Femur (tissue), 1 donor: ENCODE data around the gene GNG8.
"Not testable (repeated sequence)": the region's sequence is repeated elsewhere in the genome, so short reads cannot be mapped to it uniquely, and the experiment has no call there.

Experiments used
- DNase-seq: peaks from one replicate; pipeline ENCODE4 v3.0.0-alpha.2; 2017

Gene GNG8

GRCh38 chr19:46644720-46645119, 8.7 kb upstream of the GNG8 start:
- DNase-seq: no peak

- DNase-seq: no peak
Measured at GRCh38 chr19:46640656-46641055, 4.7 kb upstream of the GNG8 start.

- peak; percentile 90 for DNase-seq
Measured at GRCh38 chr19:46639358-46640182, 3.6 kb upstream of the GNG8 start.

- DNase-seq: no peak
Measured at GRCh38 chr19:46637224-46637623, 1.2 kb upstream of the GNG8 start.

- DNase-seq: no peak
Measured at GRCh38 chr19:46634656-46635218, 1.3 kb downstream of the GNG8 start.

- peak; percentile 88 for DNase-seq
Measured at GRCh38 chr19:46634045-46634655, 1.9 kb downstream of the GNG8 start.

GRCh38 chr19:46633130-46633529, 2.9 kb downstream of the GNG8 start:
- DNase-seq: no peak

GRCh38 chr19:46631481-46631880, 4.5 kb downstream of the GNG8 start:
- DNase-seq: no peak

GRCh38 chr19:46630586-46631205, 5.3 kb downstream of the GNG8 start:
- DNase-seq: no peak

GRCh38 chr19:46629546-46630025, 6.4 kb downstream of the GNG8 start:
- no peak for DNase-seq

- DNase-seq: not testable (repeated sequence)
Measured at GRCh38 chr19:46628970-46629369, 7.0 kb downstream of the GNG8 start.

GRCh38 chr19:46626446-46626845, 9.6 kb downstream of the GNG8 start:
- no peak for DNase-seq

GRCh38 chr19:46625731-46626130, 10.3 kb downstream of the GNG8 start:
- DNase-seq: no peak

- peak; percentile 83 for DNase-seq
Measured at GRCh38 chr19:46624958-46625661, 10.9 kb downstream of the GNG8 start, which contains the start of gene PTGIR. Gene PTGIR (minus strand): TSS chr19:46625089. CDS start chr19:46624225, 864 bp downstream.

GRCh38 chr19:46623915-46624502, 12.0 kb downstream of the GNG8 start:
- DNase-seq: no peak

GRCh38 chr19:46622118-46622446, 13.9 kb downstream of the GNG8 start:
- no peak for DNase-seq

GRCh38 chr19:46621191-46622117, 14.5 kb downstream of the GNG8 start:
- DNase-seq: no peak

- DNase-seq: no peak
Measured at GRCh38 chr19:46620716-46621115, 15.3 kb downstream of the GNG8 start.

- no peak for DNase-seq
Measured at GRCh38 chr19:46620267-46620666, 15.7 kb downstream of the GNG8 start.

GRCh38 chr19:46618670-46619231, 17.3 kb downstream of the GNG8 start:
- no peak for DNase-seq

- DNase-seq: no peak
Measured at GRCh38 chr19:46617601-46618000, 18.4 kb downstream of the GNG8 start.
